Suprapubic skin (tissue), 4 donors: Measurements from ENCODE around the gene CWC27. TPM values are rescaled to one million over a fixed set of nuclear protein-coding genes. Genes with fewer than 3 reads are reported as not detected.

Source experiments
- DNase-seq, 2 donors: peaks; one replicate each; pipeline ENCODE4 v3.0.0-alpha.2; 2019; ENCODE audit warnings: low spot score in 2 of 2
- H3K27ac ChIP-seq: fragments of 200-600 bp; sonication (generic); one replicate; pipeline ENCODE4 v1.5.1; 2019
- H3K27me3 ChIP-seq: fragments of 200-600 bp; sonication (generic); one replicate; pipeline ENCODE4 v1.5.1; 2019
- H3K36me3 ChIP-seq: fragments of 200-600 bp; sonication (generic); one replicate; pipeline ENCODE4 v1.5.1; 2019
- H3K4me1 ChIP-seq: fragments of 200-600 bp; sonication (generic); one replicate; pipeline ENCODE4 v1.5.1; 2019
- H3K4me3 ChIP-seq: fragments of 200-600 bp; sonication (generic); one replicate; pipeline ENCODE4 v1.5.1; 2019; ENCODE audit warnings: mild to moderate bottlenecking
- H3K9me3 ChIP-seq: fragments of 200-600 bp; sonication (generic); one replicate; pipeline ENCODE4 v1.5.1; 2019
- EP300 ChIP-seq: sonication (generic); formaldehyde crosslinking; IDR thresholded peaks from one replicate; pipeline ENCODE4 v1.6.1; 2017; ENCODE audit warnings: antibody characterized with exemption
- POLR2A ChIP-seq, 2 donors: fragments of 450-650 bp; IDR thresholded peaks; one replicate each; pipeline ENCODE4 v1.6.1; 2017; ENCODE audit warnings: antibody characterized with exemption in 2 of 2, mild to moderate bottlenecking in 2 of 2, moderate library complexity in 2 of 2
- POLR2AphosphoS5 ChIP-seq, 3 donors: sonication (generic); formaldehyde crosslinking; IDR thresholded peaks; one replicate each; pipeline ENCODE4 v1.6.1; 2017; ENCODE audit warnings: antibody characterized with exemption in 3 of 3
- WGBS: methylation state at CpG from one replicate; pipeline ENCODE4 v1.1.5; 2018; 5-methylcytosine and 5-hydroxymethylcytosine counted together
- total RNA-seq, 4 donors: library from RNA; depleted of rRNA; stranded (reverse); fragments of >200 nt; gene quantifications; one replicate each; pipeline ENCODE4 v1.1.0, GENCODE V29; 2016
- TF ChIP-seq, protein P1 (sequence below), 2 donors: fragments of 200-600 bp in 1 of 2; fragments of 450-650 bp in 1 of 2; sonication (generic) in 1 of 2; IDR thresholded peaks; one replicate each; pipeline ENCODE4 v1.5.1; 2016 to 2019; ENCODE audit warnings: antibody characterized with exemption in 2 of 2, mild to moderate bottlenecking in 1 of 2, moderate library complexity in 1 of 2

CWC27 gene
- total RNA-seq, 4 donors from 2014 or later = 6.4 to 17.8 (median 13.0) TPM

- no peaks in the 10 kb centered on the region for H3K36me3 ChIP-seq
- no peak for TF ChIP-seq POLR2AphosphoS5 (IDR thresholded peaks at IDR 0.05)
- TF ChIP-seq, protein P1, sequence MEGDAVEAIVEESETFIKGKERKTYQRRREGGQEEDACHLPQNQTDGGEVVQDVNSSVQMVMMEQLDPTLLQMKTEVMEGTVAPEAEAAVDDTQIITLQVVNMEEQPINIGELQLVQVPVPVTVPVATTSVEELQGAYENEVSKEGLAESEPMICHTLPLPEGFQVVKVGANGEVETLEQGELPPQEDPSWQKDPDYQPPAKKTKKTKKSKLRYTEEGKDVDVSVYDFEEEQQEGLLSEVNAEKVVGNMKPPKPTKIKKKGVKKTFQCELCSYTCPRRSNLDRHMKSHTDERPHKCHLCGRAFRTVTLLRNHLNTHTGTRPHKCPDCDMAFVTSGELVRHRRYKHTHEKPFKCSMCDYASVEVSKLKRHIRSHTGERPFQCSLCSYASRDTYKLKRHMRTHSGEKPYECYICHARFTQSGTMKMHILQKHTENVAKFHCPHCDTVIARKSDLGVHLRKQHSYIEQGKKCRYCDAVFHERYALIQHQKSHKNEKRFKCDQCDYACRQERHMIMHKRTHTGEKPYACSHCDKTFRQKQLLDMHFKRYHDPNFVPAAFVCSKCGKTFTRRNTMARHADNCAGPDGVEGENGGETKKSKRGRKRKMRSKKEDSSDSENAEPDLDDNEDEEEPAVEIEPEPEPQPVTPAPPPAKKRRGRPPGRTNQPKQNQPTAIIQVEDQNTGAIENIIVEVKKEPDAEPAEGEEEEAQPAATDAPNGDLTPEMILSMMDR (IDR thresholded peaks at IDR 0.05) = no peak
- TF ChIP-seq EP300 = no peak
- TF ChIP-seq POLR2A (IDR thresholded peaks at IDR 0.05) = no peak
- H3K4me1 ChIP-seq = no peaks in the 10 kb centered on the region
- no peak overlapping the region for H3K27ac ChIP-seq
- no peak overlapping the region for H3K4me3 ChIP-seq
- DNase-seq = no peak
- peaks cover under 1% of the 10 kb centered on the region for H3K9me3 ChIP-seq
- no peaks in the 10 kb centered on the region for H3K27me3 ChIP-seq
- 92% methylated on average over 5 of the region's 5 CpGs for WGBS
Observed at GRCh38 chr5:64914396-64914795, 145.7 kb downstream of the CWC27 start.

- H3K36me3 ChIP-seq = no peaks in the 10 kb centered on the region
- H3K9me3 ChIP-seq = peaks cover 5% of the 10 kb centered on the region
- H3K4me1 ChIP-seq = no peaks in the 10 kb centered on the region
- DNase-seq = no peak
- H3K27ac ChIP-seq = no peak overlapping the region
- TF ChIP-seq EP300 (no peak), POLR2AphosphoS5 (IDR thresholded peaks at IDR 0.05) (no peak), POLR2A (IDR thresholded peaks at IDR 0.05) (no peak)
- TF ChIP-seq, protein P1 (IDR thresholded peaks at IDR 0.05) = no peak
- H3K27me3 ChIP-seq = no peaks in the 10 kb centered on the region
- 83% methylated on average over 1 of the region's 1 CpG for WGBS
- H3K4me3 ChIP-seq = no peak overlapping the region
Observed at GRCh38 chr5:64918083-64918482, 149.4 kb downstream of the CWC27 start.

- no peak for TF ChIP-seq POLR2AphosphoS5 (IDR thresholded peaks at IDR 0.05)
- no peak for TF ChIP-seq POLR2A (IDR thresholded peaks at IDR 0.05)
- TF ChIP-seq, protein P1 (IDR thresholded peaks at IDR 0.05) = no peak
- no peak for TF ChIP-seq EP300
- Histone ChIP-seq H3K4me3 (no peak overlapping the region), H3K27ac (no peak overlapping the region), H3K36me3 (no peaks in the 10 kb centered on the region), H3K4me1 (no peaks in the 10 kb centered on the region), H3K9me3 (peaks cover 5% of the 10 kb centered on the region), H3K27me3 (no peaks in the 10 kb centered on the region)
- DNase-seq = no peak
- WGBS = 100% methylated on average over 2 of the region's 2 CpGs
Observed at GRCh38 chr5:64921386-64921785, 152.7 kb downstream of the CWC27 start.

DNA sequence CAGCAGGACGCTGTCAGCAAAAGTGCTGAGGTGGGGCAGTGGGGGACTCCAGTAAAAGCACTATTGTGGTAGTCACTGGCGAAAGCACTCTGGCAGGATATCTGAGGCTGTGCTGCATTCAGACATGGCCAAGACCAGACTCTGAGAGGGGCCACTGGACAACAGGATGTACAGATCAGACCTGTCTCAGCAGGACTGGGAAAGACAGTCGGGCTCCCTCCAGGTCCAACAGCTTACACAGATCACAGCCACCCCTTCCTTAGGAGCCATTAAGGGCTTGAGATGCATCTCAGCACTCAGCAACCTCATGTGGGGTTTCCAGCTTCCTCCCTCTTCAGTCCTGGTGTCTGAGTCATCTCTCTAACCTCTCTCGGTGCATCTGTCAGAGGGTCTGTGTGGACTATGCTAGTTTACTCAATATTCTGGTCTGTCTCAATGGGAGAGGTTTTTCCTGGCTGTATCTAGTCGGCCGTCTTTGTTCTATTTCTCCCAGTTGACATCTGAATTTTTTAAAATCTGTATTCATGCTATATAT lies 154.5 kb downstream of the CWC27 start:
- H3K4me3 ChIP-seq = no peak overlapping the region
- 82% methylated on average over 6 of the region's 6 CpGs for WGBS

GRCh38 chr5:64925123-64925522 lies 156.4 kb downstream of the CWC27 start:
- no peak overlapping the region for H3K4me3 ChIP-seq
- H3K27me3 ChIP-seq = no peaks in the 10 kb centered on the region
- no peak overlapping the region for H3K27ac ChIP-seq
- TF ChIP-seq, protein P1 (IDR thresholded peaks at IDR 0.05) = no peak
- no peak for TF ChIP-seq POLR2A (IDR thresholded peaks at IDR 0.05)
- no peak for TF ChIP-seq POLR2AphosphoS5 (IDR thresholded peaks at IDR 0.05)
- TF ChIP-seq EP300 = no peak
- WGBS = 100% methylated on average over 1 of the region's 1 CpG
- H3K4me1 ChIP-seq = no peaks in the 10 kb centered on the region
- no peak for DNase-seq
- H3K9me3 ChIP-seq = no peaks in the 10 kb centered on the region
- no peaks in the 10 kb centered on the region for H3K36me3 ChIP-seq

More for the DNA sequence above, 154.5 kb downstream of the CWC27 start:
- no peak for DNase-seq
- Histone ChIP-seq H3K4me1 (no peaks in the 10 kb centered on the region), H3K9me3 (peaks cover 5% of the 10 kb centered on the region), H3K27ac (no peak overlapping the region), H3K27me3 (no peaks in the 10 kb centered on the region), H3K36me3 (no peaks in the 10 kb centered on the region)
- TF ChIP-seq POLR2AphosphoS5 (IDR thresholded peaks at IDR 0.05) = no peak
- no peak for TF ChIP-seq EP300
- TF ChIP-seq, protein P1 (IDR thresholded peaks at IDR 0.05) = no peak
- TF ChIP-seq POLR2A (IDR thresholded peaks at IDR 0.05) = no peak
